GM12878 (cell line): ENCODE data around the gene ROR2. TPM values are rescaled to one million over a fixed set of nuclear protein-coding genes. Genes with fewer than 3 reads are reported as not detected.

ENCODE experiments used
- ATAC-seq: fragments of 200-7000 bp; cut with Tn5 transposase; 3 replicates; pipeline ENCODE4 v1.9.1; 2020; ENCODE audit warnings: mild to moderate bottlenecking, moderate library complexity
- BruUV-seq: library from RNA; stranded (reverse); fragments of 400-500 nt; replicated peaks from 2 replicates; lab custom pipeline; 2021; lab: Mats Ljungman, UMichigan
- CTCF ChIA-PET: fragments of 300-600 bp; sonication (Branson Sonifier 250); formaldehyde crosslinking; extraction: SDS; loops from one replicate; lab custom pipeline; 2021; ENCODE audit warnings: inconsistent platforms; lab: Yijun Ruan, JAX
- POLR2A ChIA-PET: fragments of 350-600 bp; formaldehyde crosslinking; extraction: SDS; loops from one replicate; lab custom pipeline; 2021; ENCODE audit warnings: inconsistent platforms; lab: Charles Lee
- RAD21 ChIA-PET: fragments of 300-600 bp; sonication (Branson Sonifier 250); formaldehyde crosslinking; loops from one replicate; lab custom pipeline; 2023; ENCODE audit warnings: antibody characterized with exemption; ENCODE audit not compliant: unreplicated experiment; lab: Charles Lee
- SMC1A ChIA-PET: fragments of 300-600 bp; sonication (Branson Sonifier 250); formaldehyde crosslinking; loops from one replicate; lab custom pipeline; 2023; ENCODE audit not compliant: unreplicated experiment, uncharacterized antibody; lab: Charles Lee
- DNase-seq: peaks from one replicate; pipeline ENCODE4 v3.0.0-alpha.2; 2011; ENCODE audit warnings: low read depth, low spot score
- FAIRE-seq: peaks from 3 replicates; lab custom pipeline; 2011; peaks lifted over from hg19 to GRCh38; lab: Jason Lieb, UNC
- H2AFZ ChIP-seq: 2 replicates; pipeline ENCODE4 v1.6.0; 2011; ENCODE audit warnings: low read depth, low read length, control low read depth; ENCODE audit not compliant: control insufficient read depth
- H3K27ac ChIP-seq: 2 replicates; pipeline ENCODE4 v1.5.1; 2011; ENCODE audit warnings: control low read depth; ENCODE audit not compliant: control insufficient read depth, insufficient read depth
- H3K27me3 ChIP-seq, 2 experiments: replicated peaks in 1 of 2; 2 replicates each; pipeline versions ENCODE4 v1.6.0 to v1.6.1; 2011; ENCODE audit warnings: low read length in 1 of 2; ENCODE audit not compliant: control insufficient read depth in 2 of 2, insufficient read depth in 2 of 2
- H3K36me3 ChIP-seq, 2 experiments: 2 replicates each; pipeline ENCODE4 v1.5.1; 2011; ENCODE audit warnings: low read length in 1 of 2; ENCODE audit not compliant: control insufficient read depth in 2 of 2, insufficient read depth in 2 of 2
- H3K4me1 ChIP-seq: 2 replicates; pipeline ENCODE4 v1.6.1; 2011; ENCODE audit warnings: mild to moderate bottlenecking, low read length, moderate library complexity, mixed read lengths; ENCODE audit not compliant: control insufficient read depth, insufficient read depth
- H3K4me2 ChIP-seq: 2 replicates; pipeline ENCODE4 v1.6.0; 2011; ENCODE audit warnings: control low read depth; ENCODE audit not compliant: control insufficient read depth, insufficient read depth
- H3K4me3 ChIP-seq: fragments of 200-600 bp; sonication (generic); 2 replicates; pipeline ENCODE4 v1.5.1; 2016
- H3K79me2 ChIP-seq: 2 replicates; pipeline ENCODE4 v1.6.0; 2011; ENCODE audit warnings: low read length; ENCODE audit not compliant: control insufficient read depth, insufficient read depth
- H3K9ac ChIP-seq: 2 replicates; pipeline ENCODE4 v1.8.0; 2011; ENCODE audit warnings: low read length, control low read depth, mixed read lengths; ENCODE audit not compliant: control insufficient read depth, insufficient read depth
- H3K9me3 ChIP-seq: replicated peaks from 3 replicates; pipeline ENCODE4 v1.5.1; 2011; ENCODE audit warnings: mild to moderate bottlenecking, low read length; ENCODE audit not compliant: control insufficient read depth, insufficient read depth
- H4K20me1 ChIP-seq: 2 replicates; pipeline ENCODE4 v1.6.0; 2011; ENCODE audit not compliant: control insufficient read depth, insufficient read depth
- BRCA1 ChIP-seq: IDR thresholded peaks from 2 replicates; pipeline ENCODE4 v1.6.1; 2011; ENCODE audit warnings: low read depth, low read length, improper control_type of control experiment
- CBFB ChIP-seq: IDR thresholded peaks from 2 replicates; pipeline ENCODE4 v1.6.1; 2016; ENCODE audit warnings: antibody characterized with exemption, low read depth
- DPF2 ChIP-seq: fragments of 450-650 bp; IDR thresholded peaks from 2 replicates; pipeline ENCODE4 v1.6.1; 2017; ENCODE audit warnings: mild to moderate bottlenecking
- FOS ChIP-seq: IDR thresholded peaks from 3 replicates; pipeline ENCODE4 v1.6.1; 2011; ENCODE audit warnings: borderline replicate concordance; ENCODE audit not compliant: insufficient read length; ENCODE audit errors: extremely low read depth
- NFIC ChIP-seq: IDR thresholded peaks from 2 replicates; pipeline ENCODE4 v1.6.1; 2012; ENCODE audit warnings: low read depth, mild to moderate bottlenecking, inconsistent platforms, low read length, moderate library complexity
- NR2C1 ChIP-seq: fragments of 450-650 bp; IDR thresholded peaks from 2 replicates; pipeline ENCODE4 v1.6.1; 2017; ENCODE audit warnings: antibody characterized with exemption, mild to moderate bottlenecking, moderate library complexity
- POLR2A ChIP-seq: IDR thresholded peaks from 2 replicates; pipeline ENCODE4 v1.6.1; 2011; ENCODE audit warnings: low read depth, mild to moderate bottlenecking, low read length
- POU2F2 ChIP-seq: IDR thresholded peaks from 3 replicates; pipeline ENCODE4 v1.6.1; 2011; ENCODE audit warnings: low read depth, mild to moderate bottlenecking, low read length, borderline replicate concordance
- RAD21 ChIP-seq: IDR thresholded peaks from 2 replicates; pipeline ENCODE4 v1.6.1; 2011; ENCODE audit warnings: mild to moderate bottlenecking, low read depth, low read length, moderate library complexity; ENCODE audit not compliant: insufficient read depth
- SIX5 ChIP-seq: IDR thresholded peaks from 2 replicates; pipeline ENCODE4 v1.6.1; 2011; ENCODE audit warnings: mild to moderate bottlenecking, low read depth, low read length, moderate library complexity; ENCODE audit not compliant: severe bottlenecking
- SMC3 ChIP-seq: IDR thresholded peaks from 2 replicates; pipeline ENCODE4 v1.6.1; 2011; ENCODE audit warnings: low read length, improper control_type of control experiment, borderline replicate concordance
- SPI1 ChIP-seq: IDR thresholded peaks from 2 replicates; pipeline ENCODE4 v1.6.1; 2011; ENCODE audit warnings: low read depth, mild to moderate bottlenecking, low read length, moderate library complexity, borderline replicate concordance; ENCODE audit not compliant: insufficient read depth
- STAT1 ChIP-seq: fragments of 450-650 bp; conservative IDR thresholded peaks from 2 replicates; pipeline ENCODE4 v1.6.1; 2014; ENCODE audit warnings: antibody characterized with exemption, mild to moderate bottlenecking
- ZNF207 ChIP-seq: fragments of 450-650 bp; IDR thresholded peaks from 2 replicates; pipeline ENCODE4 v1.6.1; 2014; ENCODE audit warnings: antibody characterized with exemption, mild to moderate bottlenecking, borderline replicate concordance
- ZNF217 ChIP-seq: fragments of 450-650 bp; IDR thresholded peaks from 2 replicates; pipeline ENCODE4 v1.6.1; 2017; ENCODE audit warnings: antibody characterized with exemption, mild to moderate bottlenecking
- whole genome bisulfite sequencing: methylation state at CpG from one replicate; pipeline ENCODE4 v1.1.6; 2016; ENCODE audit warnings: low lambda C conversion rate; ENCODE audit not compliant: insufficient replicate concordance, insufficient coverage; ENCODE audit errors: missing lambda C conversion rate; 5-methylcytosine and 5-hydroxymethylcytosine counted together
- in situ Hi-C: fragments of 300-500 bp; cut with MboI; formaldehyde crosslinking; loops from 9 replicates; pipeline ENCODE4 v1.14.3; 2018; ENCODE audit warnings: mixed read lengths
- intact Hi-C: fragments of 100-400 bp; cut with micrococcal nuclease; formaldehyde crosslinking; loops from one replicate; pipeline ENCODE4 v1.14.2; 2022; ENCODE audit not compliant: unreplicated experiment
- polyA plus RNA-seq, 11 experiments: library from polyadenylated mRNA; depleted of rRNA in 4 of 11; unstranded in 6 of 11; stranded (reverse) in 5 of 11; fragments of >200 nt; fragmentation: Nextera tagmentation in 4 of 11; fragmentation: Illumina TruSeq in 1 of 11; extraction: Ambion mirVana in 4 of 11; extraction: Trizol in 1 of 11; gene quantifications; 1 replicate in 1 of 11; 2 replicates in 10 of 11; pipeline versions ENCODE4 v1.2.1 to v1.2.3, GENCODE V29; 2011 to 2016; ENCODE audit warnings: inconsistent platforms in 2 of 11, missing spikeins in 2 of 11, low read depth in 1 of 11
- total RNA-seq, 4 experiments: library from RNA; depleted of rRNA in 3 of 4; stranded (reverse); fragments of >200 nt in 3 of 4; fragmentation: Illumina TruSeq in 1 of 4; extraction: Trizol in 1 of 4; gene quantifications; 2 replicates each; pipeline versions ENCODE4 v1.2.1 to v1.2.3, GENCODE V29; 2013 to 2021
- TF ChIP-seq, protein P1 (sequence below): IDR thresholded peaks from 2 replicates; pipeline ENCODE4 v1.6.1; 2011; ENCODE audit warnings: low read depth, mild to moderate bottlenecking, low read length, moderate library complexity, borderline replicate concordance; ENCODE audit errors: extremely low read depth
- TF ChIP-seq, protein P2 (sequence below): fragments of 450-650 bp; IDR thresholded peaks from 2 replicates; pipeline ENCODE4 v1.6.1; 2018; ENCODE audit warnings: mild to moderate bottlenecking, low read depth, moderate library complexity; ENCODE audit not compliant: partially characterized antibody
- TF ChIP-seq, protein P3 (sequence below): fragments of 450-650 bp; IDR thresholded peaks from 2 replicates; pipeline ENCODE4 v1.6.1; 2017; ENCODE audit warnings: mild to moderate bottlenecking
- TF ChIP-seq, protein P4 (sequence below): IDR thresholded peaks from 2 replicates; pipeline ENCODE4 v1.6.1; 2011; ENCODE audit warnings: borderline replicate concordance, low read depth, mild to moderate bottlenecking, moderate library complexity, low read length; ENCODE audit not compliant: insufficient read depth, poor library complexity, severe bottlenecking

Gene ROR2
- total and polyA plus RNA-seq, 10 of the 15 experiments (the other 5 are each of a cell fraction or from before 2014, with no cell fraction given): 0.03 to 0.05 TPM; not detected in 8

DNA sequence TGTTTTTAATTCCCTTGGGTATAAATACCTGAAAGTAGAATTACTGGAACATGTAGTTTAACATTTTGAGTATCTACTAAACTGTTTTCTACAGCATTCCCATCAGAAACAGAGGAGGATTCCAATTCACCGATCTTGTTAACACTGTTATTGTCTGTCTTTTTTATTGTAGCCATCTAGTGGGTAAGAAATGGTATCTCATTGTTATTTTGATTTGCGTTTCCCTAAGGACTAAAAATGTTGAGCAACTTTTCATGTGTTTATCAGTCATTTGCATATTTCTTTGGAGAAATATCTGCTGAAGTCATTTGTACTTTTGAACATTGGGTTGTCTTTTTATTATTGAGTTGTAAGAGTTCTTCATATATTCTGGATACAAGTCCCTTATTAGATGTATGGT is 391.1 kb downstream of the ROR2 start:
- CTCF ChIA-PET: no interaction called here
- in situ Hi-C loops: no loop called here
- FAIRE-seq: peak; percentile 23
- intact Hi-C loops: no loop called here
- no peaks in the 10 kb centered on the region for H3K4me1 ChIP-seq
- no peak for DNase-seq
- TF ChIP-seq POLR2A (no peak), FOS (no peak), ZNF217 (no peak), NR2C1 (no peak), SIX5 (no peak), POU2F2 (no peak), ZNF207 (no peak), SPI1 (no peak), BRCA1 (no peak), DPF2 (no peak), NFIC (no peak), RAD21 (no peak), CBFB (no peak), SMC3 (no peak), STAT1 (no peak)
- TF ChIP-seq, protein P1, sequence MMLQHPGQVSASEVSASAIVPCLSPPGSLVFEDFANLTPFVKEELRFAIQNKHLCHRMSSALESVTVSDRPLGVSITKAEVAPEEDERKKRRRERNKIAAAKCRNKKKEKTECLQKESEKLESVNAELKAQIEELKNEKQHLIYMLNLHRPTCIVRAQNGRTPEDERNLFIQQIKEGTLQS: no peak
- TF ChIP-seq, protein P2, sequence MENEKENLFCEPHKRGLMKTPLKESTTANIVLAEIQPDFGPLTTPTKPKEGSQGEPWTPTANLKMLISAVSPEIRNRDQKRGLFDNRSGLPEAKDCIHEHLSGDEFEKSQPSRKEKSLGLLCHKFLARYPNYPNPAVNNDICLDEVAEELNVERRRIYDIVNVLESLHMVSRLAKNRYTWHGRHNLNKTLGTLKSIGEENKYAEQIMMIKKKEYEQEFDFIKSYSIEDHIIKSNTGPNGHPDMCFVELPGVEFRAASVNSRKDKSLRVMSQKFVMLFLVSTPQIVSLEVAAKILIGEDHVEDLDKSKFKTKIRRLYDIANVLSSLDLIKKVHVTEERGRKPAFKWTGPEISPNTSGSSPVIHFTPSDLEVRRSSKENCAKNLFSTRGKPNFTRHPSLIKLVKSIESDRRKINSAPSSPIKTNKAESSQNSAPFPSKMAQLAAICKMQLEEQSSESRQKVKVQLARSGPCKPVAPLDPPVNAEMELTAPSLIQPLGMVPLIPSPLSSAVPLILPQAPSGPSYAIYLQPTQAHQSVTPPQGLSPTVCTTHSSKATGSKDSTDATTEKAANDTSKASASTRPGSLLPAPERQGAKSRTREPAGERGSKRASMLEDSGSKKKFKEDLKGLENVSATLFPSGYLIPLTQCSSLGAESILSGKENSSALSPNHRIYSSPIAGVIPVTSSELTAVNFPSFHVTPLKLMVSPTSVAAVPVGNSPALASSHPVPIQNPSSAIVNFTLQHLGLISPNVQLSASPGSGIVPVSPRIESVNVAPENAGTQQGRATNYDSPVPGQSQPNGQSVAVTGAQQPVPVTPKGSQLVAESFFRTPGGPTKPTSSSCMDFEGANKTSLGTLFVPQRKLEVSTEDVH: no peak
- TF ChIP-seq, protein P3, sequence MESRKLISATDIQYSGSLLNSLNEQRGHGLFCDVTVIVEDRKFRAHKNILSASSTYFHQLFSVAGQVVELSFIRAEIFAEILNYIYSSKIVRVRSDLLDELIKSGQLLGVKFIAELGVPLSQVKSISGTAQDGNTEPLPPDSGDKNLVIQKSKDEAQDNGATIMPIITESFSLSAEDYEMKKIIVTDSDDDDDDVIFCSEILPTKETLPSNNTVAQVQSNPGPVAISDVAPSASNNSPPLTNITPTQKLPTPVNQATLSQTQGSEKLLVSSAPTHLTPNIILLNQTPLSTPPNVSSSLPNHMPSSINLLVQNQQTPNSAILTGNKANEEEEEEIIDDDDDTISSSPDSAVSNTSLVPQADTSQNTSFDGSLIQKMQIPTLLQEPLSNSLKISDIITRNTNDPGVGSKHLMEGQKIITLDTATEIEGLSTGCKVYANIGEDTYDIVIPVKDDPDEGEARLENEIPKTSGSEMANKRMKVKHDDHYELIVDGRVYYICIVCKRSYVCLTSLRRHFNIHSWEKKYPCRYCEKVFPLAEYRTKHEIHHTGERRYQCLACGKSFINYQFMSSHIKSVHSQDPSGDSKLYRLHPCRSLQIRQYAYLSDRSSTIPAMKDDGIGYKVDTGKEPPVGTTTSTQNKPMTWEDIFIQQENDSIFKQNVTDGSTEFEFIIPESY: no peak
- TF ChIP-seq, protein P4, sequence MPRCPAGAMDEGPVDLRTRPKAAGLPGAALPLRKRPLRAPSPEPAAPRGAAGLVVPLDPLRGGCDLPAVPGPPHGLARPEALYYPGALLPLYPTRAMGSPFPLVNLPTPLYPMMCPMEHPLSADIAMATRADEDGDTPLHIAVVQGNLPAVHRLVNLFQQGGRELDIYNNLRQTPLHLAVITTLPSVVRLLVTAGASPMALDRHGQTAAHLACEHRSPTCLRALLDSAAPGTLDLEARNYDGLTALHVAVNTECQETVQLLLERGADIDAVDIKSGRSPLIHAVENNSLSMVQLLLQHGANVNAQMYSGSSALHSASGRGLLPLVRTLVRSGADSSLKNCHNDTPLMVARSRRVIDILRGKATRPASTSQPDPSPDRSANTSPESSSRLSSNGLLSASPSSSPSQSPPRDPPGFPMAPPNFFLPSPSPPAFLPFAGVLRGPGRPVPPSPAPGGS: no peak
- POLR2A ChIA-PET: no interaction called here
- H3K9ac ChIP-seq: no peak overlapping the region
- H4K20me1 ChIP-seq: no peaks in the 10 kb centered on the region
- SMC1A ChIA-PET: no interaction called here
- H3K4me3 ChIP-seq: no peak overlapping the region
- RAD21 ChIA-PET: no interaction called here
- no peaks in the 10 kb centered on the region for H3K27me3 ChIP-seq
- no peak overlapping the region for H2AFZ ChIP-seq
- H3K36me3 ChIP-seq: no peaks in the 10 kb centered on the region
- BruUV-seq: no TSS peak
- no peak for ATAC-seq
- H3K79me2 ChIP-seq: no peaks in the 10 kb centered on the region
- WGBS: 50% methylated on average over 2 of the region's 2 CpGs
- H3K9me3 ChIP-seq: no peaks in the 10 kb centered on the region
- no peak overlapping the region for H3K27ac ChIP-seq
- H3K4me2 ChIP-seq: no peak overlapping the region
